Natural killer cell treated with Interleukin-12 subunit alpha and Interleukin-12 subunit beta and Interleukin-15 and Interleukin-18, amount 100 ng/mL, for 72 hours (primary cell): ENCODE results near the gene MPC2. TPM values are rescaled to one million over a fixed set of nuclear protein-coding genes. Genes with fewer than 3 reads are reported as not detected.

Experiments used
- ATAC-seq, 2 donors: fragments of 150-1000 bp; cut with Tn5 transposase in 1 of 2; sonication (Bioruptor Pico), chemical (Tn5 transposase) in 1 of 2; 2 replicates each; pipeline ENCODE4 v1.10.0; 2021
- DNase-seq: peaks from one replicate; pipeline ENCODE4 v3.0.0; 2022; ENCODE audit warnings: low spot score
- H3K27ac Mint-ChIP-seq, 2 donors: 1 replicate in 1 of 2; 2 replicates in 1 of 2; pipeline ENCODE4 v1.8.0; 2022; ENCODE audit warnings: mixed read lengths in 2 of 2, mild to moderate bottlenecking in 1 of 2, moderate library complexity in 1 of 2
- H3K27me3 Mint-ChIP-seq, 2 donors: 1 replicate in 1 of 2; 2 replicates in 1 of 2; pipeline ENCODE4 v1.8.0; 2022; ENCODE audit warnings: mixed read lengths in 2 of 2
- H3K36me3 Mint-ChIP-seq: one replicate; pipeline ENCODE4 v1.8.0; 2022; ENCODE audit warnings: mixed read lengths
- H3K4me1 Mint-ChIP-seq, 2 donors: 1 replicate in 1 of 2; 2 replicates in 1 of 2; pipeline ENCODE4 v1.8.0; 2022; ENCODE audit warnings: low read depth in 2 of 2, mixed read lengths in 2 of 2, mild to moderate bottlenecking in 1 of 2
- H3K4me3 Mint-ChIP-seq: one replicate; pipeline ENCODE4 v1.8.0; 2022; ENCODE audit warnings: mixed read lengths
- H3K9me3 Mint-ChIP-seq: 2 replicates; pipeline ENCODE4 v1.8.0; 2022; ENCODE audit warnings: mixed read lengths
- total RNA-seq, 2 donors: library from RNA; stranded (reverse); gene quantifications; one replicate each; pipeline ENCODE4 v1.2.3, GENCODE V29; 2022

MPC2 gene
- total RNA-seq, 2 donors from 2014 or later: 24.9 to 37.1 TPM

DNA sequence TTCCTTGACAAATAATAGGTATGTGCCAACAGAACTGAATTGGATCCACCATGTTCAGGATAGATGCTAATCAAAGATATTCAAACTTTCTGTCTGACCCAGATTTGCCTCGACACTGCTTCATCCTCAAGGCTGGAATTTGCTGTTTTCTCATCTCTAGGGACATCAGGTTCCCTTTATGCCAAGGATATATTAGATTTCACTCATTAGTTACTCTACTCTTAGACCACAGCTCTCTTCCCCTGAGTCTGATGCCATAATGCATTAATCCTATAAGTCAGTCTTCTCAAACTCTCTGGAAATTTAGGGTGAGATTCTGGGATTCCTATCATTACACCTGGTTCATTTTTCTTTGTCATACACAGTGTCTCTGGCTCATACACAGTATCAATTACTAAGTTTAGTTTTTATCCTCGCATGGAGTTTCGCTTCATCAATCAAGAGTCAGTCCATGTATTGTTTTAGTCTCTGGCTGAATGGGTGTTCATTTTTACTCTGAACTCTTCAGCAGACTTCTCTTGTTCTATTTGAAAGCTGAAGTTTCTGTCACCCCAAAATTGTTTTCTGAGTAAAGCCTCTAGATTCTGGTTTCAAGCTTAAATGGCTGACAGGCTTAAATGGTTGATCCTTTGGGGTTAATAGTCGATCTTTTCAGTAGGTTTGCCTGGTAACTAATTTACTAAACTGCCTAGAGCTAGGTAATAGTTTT lies 9.7 kb downstream of the MPC2 start:
- Mint-ChIP-seq H3K4me1 (peaks cover 0 to 3% of the 10 kb centered on the region in 2 donors), H3K36me3 (no peaks in the 10 kb centered on the region), H3K27me3 (no peaks in the 10 kb centered on the region), H3K4me3 (no peak overlapping the region), H3K9me3 (no peaks in the 10 kb centered on the region), H3K27ac (no peak overlapping the region)
- ATAC-seq (no peak), DNase-seq (no peak)

DNA sequence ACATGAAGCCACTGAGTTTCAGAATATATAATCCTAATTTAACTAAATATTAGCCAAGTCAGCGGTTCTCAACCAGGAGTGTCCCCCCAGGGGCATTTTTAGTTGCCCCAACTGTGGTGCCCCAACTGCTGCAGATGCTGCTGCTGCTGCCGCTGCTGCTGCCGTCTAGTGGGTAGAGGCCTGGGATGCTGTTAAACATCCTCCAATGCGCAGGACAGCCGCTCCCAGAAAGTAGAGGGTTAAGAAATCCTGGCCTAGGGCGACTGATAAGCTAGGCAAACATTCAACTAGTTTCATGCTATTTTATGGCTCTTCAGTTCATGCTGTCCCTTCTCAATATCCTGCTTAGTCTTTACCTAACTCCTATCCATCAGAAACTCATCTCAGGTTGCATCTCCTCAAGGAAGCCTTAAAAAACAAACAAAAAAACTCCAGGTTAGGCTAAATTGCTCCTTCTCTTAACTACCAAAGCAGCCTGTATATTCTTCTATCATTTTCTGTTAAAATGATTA lies 10.3 kb downstream of the MPC2 start:
- H3K27me3 Mint-ChIP-seq: no peaks in the 10 kb centered on the region
- DNase-seq (no peak), ATAC-seq (no peak)
- H3K9me3 Mint-ChIP-seq: no peaks in the 10 kb centered on the region
- no peak overlapping the region for H3K27ac Mint-ChIP-seq
- H3K4me3 Mint-ChIP-seq: no peak overlapping the region
- H3K36me3 Mint-ChIP-seq: no peaks in the 10 kb centered on the region
- peaks cover 0 to 3% of the 10 kb centered on the region in 2 donors for H3K4me1 Mint-ChIP-seq

DNA sequence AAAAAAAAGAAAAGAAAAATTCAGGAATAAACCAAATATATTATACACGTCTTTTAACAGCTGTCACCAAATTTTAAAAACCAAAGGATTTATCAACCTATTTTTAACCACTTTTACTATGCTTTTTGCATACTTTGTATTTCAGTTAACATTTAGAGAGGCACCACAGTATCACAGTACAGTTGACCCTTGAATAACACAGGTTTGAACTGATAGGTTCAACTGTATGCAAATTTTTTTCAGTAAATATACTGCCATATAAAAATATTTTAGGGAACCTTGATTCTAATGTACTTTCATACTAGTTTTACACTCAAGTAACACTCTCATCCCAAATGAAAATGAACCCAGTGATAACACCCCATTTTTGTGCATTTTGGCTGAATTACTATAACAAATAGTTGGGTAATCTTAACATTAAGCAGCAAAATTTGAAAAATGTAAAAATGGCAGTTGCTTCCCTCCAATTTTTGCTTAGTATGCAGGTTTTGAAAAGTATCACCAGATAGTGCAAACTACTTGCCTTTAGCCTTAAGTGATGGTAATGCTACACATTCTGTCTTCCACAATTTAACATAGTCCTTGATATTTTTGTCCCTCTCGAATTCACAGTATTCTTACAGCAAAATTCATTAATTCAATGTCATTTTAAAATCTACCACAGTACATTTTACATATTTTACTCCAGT lies 12.2 kb downstream of the MPC2 start:
- H3K36me3 Mint-ChIP-seq: no peaks in the 10 kb centered on the region
- ATAC-seq (no peak), DNase-seq (no peak)
- H3K27ac Mint-ChIP-seq: no peak overlapping the region
- no peaks in the 10 kb centered on the region for H3K27me3 Mint-ChIP-seq
- H3K4me3 Mint-ChIP-seq: no peak overlapping the region
- H3K9me3 Mint-ChIP-seq: no peaks in the 10 kb centered on the region
- peaks cover 0 to 3% of the 10 kb centered on the region in 2 donors for H3K4me1 Mint-ChIP-seq

DNA sequence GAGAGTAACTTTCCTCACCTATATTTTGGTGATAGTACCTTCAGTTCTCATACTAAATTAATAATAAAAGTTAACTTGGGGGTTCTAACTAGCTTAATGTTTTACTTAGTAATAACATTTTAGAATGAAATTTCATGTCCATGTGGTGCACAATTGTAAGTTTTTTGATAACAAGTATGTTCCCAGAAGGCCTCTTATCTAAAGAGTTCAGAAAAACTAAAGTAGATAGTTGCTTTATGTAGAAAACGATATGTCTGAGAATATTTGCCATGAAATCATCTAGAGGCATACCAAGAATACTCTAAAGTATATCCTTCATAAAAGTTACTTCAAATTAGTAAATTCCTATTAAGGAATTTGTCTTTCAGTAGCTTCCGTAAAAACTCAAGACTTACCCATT lies 12.8 kb downstream of the MPC2 start:
- no peak for DNase-seq

DNA sequence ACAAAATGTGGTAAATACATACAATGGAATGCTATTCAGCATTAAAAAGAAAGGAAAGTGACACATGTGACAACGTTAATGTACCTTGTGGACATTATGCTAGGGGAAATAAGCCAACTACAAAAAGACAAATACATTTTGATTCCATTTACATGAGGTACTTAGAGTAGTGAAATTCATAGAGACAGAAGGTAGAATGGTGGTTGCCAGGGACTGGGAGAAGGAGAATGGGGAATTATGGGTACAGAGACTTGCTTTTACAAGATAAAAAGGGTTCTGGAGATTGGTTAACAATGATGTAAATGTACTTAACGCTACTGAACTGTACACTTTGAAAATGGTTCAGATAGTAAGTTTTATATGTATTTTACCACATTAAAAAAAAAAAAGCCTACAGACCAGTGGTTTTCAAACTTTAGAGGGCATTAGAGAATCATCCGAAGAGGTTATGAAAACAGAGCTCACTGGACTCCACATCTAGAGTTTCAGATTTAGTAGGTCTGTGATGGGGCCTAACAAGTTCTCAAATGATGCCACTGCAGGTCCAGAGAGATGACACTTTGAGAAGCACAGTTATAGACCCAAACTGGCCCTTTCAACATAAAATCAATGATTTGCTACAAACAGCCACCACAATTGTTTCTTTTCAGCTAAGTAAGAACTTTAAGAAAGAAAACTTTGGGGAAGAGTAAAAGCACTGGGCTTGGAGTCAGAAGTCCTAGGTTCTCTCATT lies 13.4 kb downstream of the MPC2 start:
- no peaks in the 10 kb centered on the region for H3K36me3 Mint-ChIP-seq
- H3K4me3 Mint-ChIP-seq: no peak overlapping the region
- H3K27ac Mint-ChIP-seq: no peak overlapping the region
- H3K27me3 Mint-ChIP-seq: no peaks in the 10 kb centered on the region
- DNase-seq: no peak
- no peaks in the 10 kb centered on the region for H3K9me3 Mint-ChIP-seq
- no peak for ATAC-seq
- H3K4me1 Mint-ChIP-seq: peaks cover 0 to 3% of the 10 kb centered on the region in 2 donors

More for the DNA sequence above, 12.8 kb downstream of the MPC2 start:
- H3K36me3 Mint-ChIP-seq: no peaks in the 10 kb centered on the region
- H3K4me3 Mint-ChIP-seq: no peak overlapping the region
- ATAC-seq: no peak
- no peak overlapping the region for H3K27ac Mint-ChIP-seq
- no peaks in the 10 kb centered on the region for H3K27me3 Mint-ChIP-seq
- H3K4me1 Mint-ChIP-seq: peaks cover 0 to 3% of the 10 kb centered on the region in 2 donors
- H3K9me3 Mint-ChIP-seq: no peaks in the 10 kb centered on the region

DNA sequence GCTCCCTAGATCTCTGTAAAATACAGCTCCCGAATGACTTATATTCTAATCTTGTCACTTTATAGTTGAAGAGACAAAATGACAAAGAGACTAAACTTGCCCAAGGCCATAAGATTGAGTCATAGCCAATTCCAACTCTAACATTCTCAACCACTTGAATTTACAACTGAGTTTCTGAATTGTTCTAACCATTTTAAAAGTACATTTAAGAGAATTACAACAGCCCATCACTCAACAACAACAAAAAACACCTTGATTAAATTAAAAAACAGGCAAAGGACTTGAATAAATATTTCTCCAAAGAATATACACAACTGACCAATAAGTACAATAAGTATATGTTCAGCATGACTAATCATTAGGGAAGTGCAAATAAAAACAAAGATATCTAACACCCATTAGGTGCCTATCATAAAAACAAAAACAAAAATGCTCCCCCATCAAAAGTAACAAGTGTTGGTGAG lies 14.2 kb downstream of the MPC2 start:
- no peak overlapping the region for H3K4me3 Mint-ChIP-seq
- no peak overlapping the region for H3K27ac Mint-ChIP-seq
- peaks cover 0 to 3% of the 10 kb centered on the region in 2 donors for H3K4me1 Mint-ChIP-seq

DNA sequence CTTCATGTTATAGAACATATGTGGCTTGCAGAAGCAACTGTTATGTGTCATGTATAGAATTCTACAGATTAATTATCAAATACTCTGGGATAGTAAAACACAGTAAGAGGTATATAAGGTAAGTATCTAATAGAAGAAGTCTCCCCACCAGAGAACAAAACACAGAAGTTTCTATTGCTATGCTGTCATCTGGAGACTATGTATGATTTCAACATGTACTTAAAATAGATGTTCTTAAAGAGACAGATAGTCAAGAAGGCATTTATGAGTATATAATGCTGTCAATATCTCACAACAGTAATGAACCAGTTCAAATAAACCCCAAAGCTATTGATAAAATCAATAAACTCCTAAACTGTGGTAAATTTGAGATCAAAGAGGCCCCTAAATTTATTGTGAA lies 14.8 kb downstream of the MPC2 start:
- H3K9me3 Mint-ChIP-seq: no peaks in the 10 kb centered on the region
- ATAC-seq (no peak), DNase-seq (no peak)
- peaks cover 0 to 3% of the 10 kb centered on the region in 2 donors for H3K4me1 Mint-ChIP-seq
- no peak overlapping the region for H3K4me3 Mint-ChIP-seq
- H3K36me3 Mint-ChIP-seq: peaks cover 6% of the 10 kb centered on the region
- no peak overlapping the region for H3K27ac Mint-ChIP-seq
- H3K27me3 Mint-ChIP-seq: no peaks in the 10 kb centered on the region

More for the DNA sequence above, 14.2 kb downstream of the MPC2 start:
- no peaks in the 10 kb centered on the region for H3K27me3 Mint-ChIP-seq
- no peaks in the 10 kb centered on the region for H3K9me3 Mint-ChIP-seq
- peaks cover 5% of the 10 kb centered on the region for H3K36me3 Mint-ChIP-seq
- no peak for ATAC-seq
- no peak for DNase-seq

DNA sequence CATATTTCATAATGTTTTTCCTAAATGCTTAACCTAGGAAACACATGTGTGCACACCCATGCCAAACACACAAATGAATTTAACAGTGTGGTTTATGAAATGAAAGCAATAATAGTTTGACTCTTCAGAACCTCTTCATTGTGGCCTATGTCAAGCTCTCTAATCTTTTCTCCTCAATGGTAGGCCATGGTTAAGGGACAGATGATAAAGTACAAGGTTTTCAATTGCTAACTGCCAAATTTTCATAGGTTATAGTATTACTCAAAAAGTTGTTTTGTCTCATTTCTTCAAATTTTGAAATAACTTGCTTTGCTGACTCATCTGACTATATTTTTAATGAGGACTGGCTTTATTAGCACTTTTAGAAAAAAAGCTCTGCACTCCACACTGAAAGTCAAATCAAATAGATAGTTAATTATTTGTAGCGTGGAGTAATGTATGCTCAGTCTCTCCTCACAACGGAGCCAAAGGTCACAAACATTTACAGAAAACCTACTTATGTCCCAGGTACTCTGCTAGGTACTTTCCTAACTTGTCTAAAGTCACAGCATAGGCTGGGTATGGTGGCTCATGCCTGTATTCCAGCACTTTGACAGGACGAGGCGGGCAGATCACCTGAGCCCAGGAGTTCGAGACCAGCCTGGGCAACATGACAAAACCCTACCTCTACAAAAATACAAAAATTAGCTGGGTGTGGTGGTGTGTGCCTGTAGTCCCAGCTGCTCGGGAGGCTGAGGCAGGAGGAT lies 19.9 kb downstream of the MPC2 start:
- peaks cover 10% of the 10 kb centered on the region for H3K36me3 Mint-ChIP-seq
- no peak overlapping the region for H3K27ac Mint-ChIP-seq
- DNase-seq (no peak), ATAC-seq (no peak)
- no peaks in the 10 kb centered on the region for H3K27me3 Mint-ChIP-seq
- no peaks in the 10 kb centered on the region for H3K4me1 Mint-ChIP-seq
- H3K4me3 Mint-ChIP-seq: no peak overlapping the region
- no peaks in the 10 kb centered on the region for H3K9me3 Mint-ChIP-seq

DNA sequence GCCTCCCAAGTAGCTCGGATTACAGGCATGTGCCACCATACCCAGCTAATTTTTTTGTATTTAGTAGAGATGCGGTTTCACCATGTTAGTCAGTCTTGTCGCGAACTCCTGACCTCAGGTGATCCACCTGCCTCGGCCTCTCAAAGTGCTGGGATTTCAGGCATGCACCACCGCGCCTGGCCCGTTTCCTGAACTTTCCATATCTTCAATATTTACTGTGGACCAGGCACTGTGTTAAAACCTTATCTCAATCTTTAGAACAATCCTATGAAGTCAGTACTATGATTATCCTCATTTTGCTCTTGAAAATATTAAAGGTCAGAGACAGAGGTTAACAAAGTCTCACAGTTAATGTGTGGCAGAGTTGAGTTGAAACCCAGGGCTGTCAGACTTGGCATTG lies 21.3 kb downstream of the MPC2 start:
- no peak for DNase-seq
- H3K36me3 Mint-ChIP-seq: peaks cover 10% of the 10 kb centered on the region
- ATAC-seq: no peak

DNA sequence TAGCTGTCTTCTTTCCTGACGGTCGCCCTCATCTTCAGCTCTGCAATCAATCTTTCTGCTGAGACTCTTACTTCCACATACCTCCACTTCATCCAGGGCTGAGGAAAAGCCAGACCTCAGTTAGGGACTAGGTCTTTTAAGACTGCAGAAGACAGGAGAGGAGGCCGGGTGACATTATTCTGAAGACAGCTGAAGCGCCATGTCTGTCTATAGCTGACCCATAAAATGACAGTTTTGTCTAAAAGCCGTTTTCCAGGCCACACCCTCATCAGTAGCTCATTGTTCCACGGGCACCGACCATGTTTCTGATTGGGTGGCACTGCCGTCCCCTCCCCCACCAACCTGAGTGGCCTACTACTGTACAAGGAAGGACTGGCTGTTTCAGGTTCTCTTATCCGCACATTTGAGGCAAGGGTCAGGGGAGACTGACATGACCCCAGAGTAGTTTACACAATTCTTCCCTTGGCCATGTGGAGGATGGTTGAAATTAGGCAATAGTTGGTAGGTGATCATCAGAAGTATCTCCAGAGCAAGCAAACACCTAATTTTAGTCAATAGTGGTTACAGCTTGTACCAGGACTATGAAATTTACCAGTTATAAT lies 22.9 kb downstream of the MPC2 start, which contains the start of gene ADCY10:
Gene ADCY10, minus strand, starts transcription at position 240 of the 602 bp plus-strand sequence. CDS start 8,994 bp downstream, outside the sequence.
- no peak within 1 kb of the TSS for H3K4me3 Mint-ChIP-seq
- H3K9me3 Mint-ChIP-seq: peaks cover 6% of the 10 kb centered on the region
- no peak within 1 kb of the TSS for H3K27ac Mint-ChIP-seq
- H3K4me1 Mint-ChIP-seq: peaks cover 0 to 4% of the 10 kb centered on the region in 2 donors
- DNase-seq (no peak), ATAC-seq (no peak)
- peaks cover 5 to 6% of the 10 kb centered on the region in 2 donors for H3K27me3 Mint-ChIP-seq
- peaks cover 15% of the 10 kb centered on the region for H3K36me3 Mint-ChIP-seq

More for the DNA sequence above, 21.3 kb downstream of the MPC2 start:
- no peaks in the 10 kb centered on the region for H3K9me3 Mint-ChIP-seq
- peaks cover 0 to 6% of the 10 kb centered on the region in 2 donors for H3K27me3 Mint-ChIP-seq
- H3K4me1 Mint-ChIP-seq: no peaks in the 10 kb centered on the region
- H3K27ac Mint-ChIP-seq: no peak overlapping the region
- no peak overlapping the region for H3K4me3 Mint-ChIP-seq

DNA sequence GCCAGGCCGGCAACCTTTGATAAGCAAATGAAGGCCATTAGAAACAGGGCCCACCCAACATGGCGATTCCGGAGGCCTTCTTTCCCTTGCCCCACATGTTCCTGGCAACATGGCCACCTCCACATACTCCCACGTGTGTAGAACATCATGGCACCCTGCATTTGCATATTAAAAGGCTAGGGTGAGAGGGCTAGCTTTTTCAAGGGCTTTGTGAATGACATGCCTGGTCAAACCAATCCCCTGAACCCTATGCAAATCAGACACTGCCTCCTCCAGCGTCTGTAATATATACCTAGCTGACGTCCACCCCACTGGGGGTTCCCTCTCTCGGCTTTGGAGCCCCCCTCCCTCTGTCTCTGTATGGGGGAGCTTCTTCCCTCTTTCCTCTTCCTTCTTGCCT lies 24.6 kb downstream of the MPC2 start:
- Mint-ChIP-seq H3K27ac (no peak overlapping the region), H3K27me3 (peaks cover 8 to 9% of the 10 kb centered on the region in 2 donors), H3K4me3 (no peak overlapping the region), H3K4me1 (peaks cover 0 to 4% of the 10 kb centered on the region in 2 donors), H3K9me3 (peaks cover 6% of the 10 kb centered on the region), H3K36me3 (peaks cover 10% of the 10 kb centered on the region)
- ATAC-seq: no peak
- no peak for DNase-seq

DNA sequence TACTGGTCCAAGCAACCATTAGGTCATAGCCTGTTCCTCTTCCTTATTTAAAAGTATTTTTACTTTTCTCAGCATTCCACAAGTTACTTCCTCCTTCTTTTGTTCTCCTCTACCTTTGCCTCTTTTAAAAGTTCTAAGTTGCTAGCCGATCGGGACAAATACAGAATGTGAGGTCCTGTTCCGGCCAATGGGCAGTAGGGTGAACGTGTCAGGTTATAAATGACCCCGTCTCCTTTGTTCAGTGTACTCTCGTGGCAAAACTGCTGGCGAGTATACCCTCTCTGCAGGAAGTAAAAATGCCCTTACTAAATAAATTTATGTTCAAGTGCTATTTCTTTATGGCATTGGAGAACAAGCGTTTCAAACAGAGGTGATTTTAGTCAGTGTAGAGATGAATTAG lies 25.5 kb downstream of the MPC2 start:
- H3K4me3 Mint-ChIP-seq: no peak overlapping the region
- H3K9me3 Mint-ChIP-seq: peaks cover 6% of the 10 kb centered on the region
- H3K27ac Mint-ChIP-seq: no peak overlapping the region
- H3K4me1 Mint-ChIP-seq: peaks cover 0 to 4% of the 10 kb centered on the region in 2 donors
- peaks cover 5% of the 10 kb centered on the region for H3K36me3 Mint-ChIP-seq
- DNase-seq (no peak), ATAC-seq (no peak)
- H3K27me3 Mint-ChIP-seq: peaks cover 8 to 11% of the 10 kb centered on the region in 2 donors

DNA sequence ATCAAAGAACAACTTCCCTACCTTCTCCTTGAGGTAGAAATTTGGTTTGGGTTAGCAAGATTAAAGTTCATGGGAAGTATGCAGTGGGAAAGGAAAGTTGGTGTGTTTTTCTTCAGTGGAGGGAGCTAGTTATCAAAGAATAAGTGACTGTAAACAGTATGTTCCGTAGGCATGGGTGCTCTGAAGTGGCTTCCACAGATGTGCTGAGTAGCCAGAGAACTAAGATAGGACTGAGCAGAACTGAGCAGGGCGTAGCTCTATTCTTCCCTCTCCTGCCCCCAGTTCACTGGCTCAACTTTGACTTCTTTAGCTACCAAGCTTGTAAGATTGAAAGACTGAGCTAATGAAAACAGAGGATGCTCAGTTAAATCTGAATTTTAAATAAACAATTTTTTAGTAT lies 26.3 kb downstream of the MPC2 start:
- no peak for DNase-seq
- H3K27me3 Mint-ChIP-seq: peaks cover 8 to 11% of the 10 kb centered on the region in 2 donors
- H3K36me3 Mint-ChIP-seq: peaks cover 5% of the 10 kb centered on the region
- no peak for ATAC-seq
- peaks cover 0 to 4% of the 10 kb centered on the region in 2 donors for H3K4me1 Mint-ChIP-seq
- H3K4me3 Mint-ChIP-seq: no peak overlapping the region
- H3K27ac Mint-ChIP-seq: no peak overlapping the region
- peaks cover 6% of the 10 kb centered on the region for H3K9me3 Mint-ChIP-seq
